HG03159 (cell line): ENCODE results near the gene PTGER2.

ENCODE experiments used
- ATAC-seq: cut with Tn5 transposase; IDR thresholded peaks from one replicate; pipeline ENCODE4 v1.9.1; 2021; ENCODE audit warnings: mild to moderate bottlenecking, moderate library complexity; ENCODE audit not compliant: unreplicated experiment

PTGER2 gene

DNA sequence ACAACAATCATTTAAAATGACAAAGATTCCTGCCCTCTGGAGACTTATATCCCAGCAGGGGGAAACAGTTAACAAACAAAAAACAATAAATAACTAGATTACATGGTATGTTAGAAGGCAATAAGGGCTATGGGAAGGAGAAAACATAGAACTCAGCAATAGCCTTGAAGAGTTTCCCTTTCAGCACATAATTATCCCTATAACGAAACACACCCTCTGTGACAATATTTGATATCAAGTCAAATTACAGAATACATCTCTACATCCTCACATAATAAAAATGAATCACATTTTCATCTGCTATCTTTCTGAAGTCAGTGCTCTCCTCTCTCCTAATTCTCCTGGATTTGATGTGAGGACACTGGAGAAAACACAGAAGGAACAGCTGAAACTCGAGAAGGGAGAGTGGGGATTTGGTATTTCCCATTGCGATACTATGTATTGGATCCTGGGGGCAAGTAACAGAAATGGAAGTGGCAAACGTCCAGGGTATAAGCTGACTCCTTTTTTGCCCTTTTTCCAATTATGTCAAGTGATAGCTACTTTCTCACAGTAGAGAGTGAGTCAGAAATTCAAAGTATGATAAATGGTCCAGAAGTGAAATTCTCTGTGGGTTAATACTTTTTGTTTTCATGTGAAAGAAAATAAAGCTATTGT, 9.7 kb upstream of the PTGER2 start:
- ATAC-seq, result no peak

DNA sequence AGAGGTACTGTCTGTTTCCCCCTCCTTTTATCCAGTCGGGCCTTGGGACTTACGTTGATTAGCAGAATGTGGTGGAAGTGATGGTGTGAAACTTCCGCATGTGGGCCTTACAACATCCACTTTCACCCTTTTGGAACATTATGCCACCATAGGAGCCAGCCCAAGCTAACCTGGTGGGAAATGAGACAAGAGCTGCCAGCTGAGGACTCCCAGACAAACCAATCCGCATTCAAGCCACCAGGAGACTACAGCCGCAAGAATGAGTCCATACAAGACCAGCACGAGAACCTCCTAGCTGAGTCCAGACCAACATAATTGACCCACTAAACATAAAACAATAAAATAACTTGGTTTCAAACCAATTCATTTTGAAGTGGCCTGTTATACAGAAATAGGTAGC, 9.1 kb upstream of the PTGER2 start:
- ATAC-seq, result no peak

DNA sequence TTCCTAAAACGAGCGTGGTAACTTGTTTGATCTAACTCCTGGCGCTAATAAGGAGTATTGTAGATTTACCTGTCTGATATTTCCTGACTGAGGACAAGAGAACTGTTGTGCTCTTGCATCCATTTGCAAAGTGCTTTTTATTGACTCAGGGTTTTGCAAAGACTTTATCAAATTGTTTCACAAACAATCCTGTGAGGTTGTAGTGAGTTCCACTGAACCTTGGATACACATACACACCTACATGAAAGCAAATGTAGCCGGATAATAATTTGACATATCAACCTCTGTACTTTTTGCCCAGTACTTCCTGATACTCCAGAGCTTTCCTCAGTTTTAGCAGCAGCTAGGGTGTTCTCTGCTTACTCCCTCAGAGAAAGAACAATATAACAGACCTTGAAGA, 6.7 kb upstream of the PTGER2 start:
- no peak for ATAC-seq

DNA sequence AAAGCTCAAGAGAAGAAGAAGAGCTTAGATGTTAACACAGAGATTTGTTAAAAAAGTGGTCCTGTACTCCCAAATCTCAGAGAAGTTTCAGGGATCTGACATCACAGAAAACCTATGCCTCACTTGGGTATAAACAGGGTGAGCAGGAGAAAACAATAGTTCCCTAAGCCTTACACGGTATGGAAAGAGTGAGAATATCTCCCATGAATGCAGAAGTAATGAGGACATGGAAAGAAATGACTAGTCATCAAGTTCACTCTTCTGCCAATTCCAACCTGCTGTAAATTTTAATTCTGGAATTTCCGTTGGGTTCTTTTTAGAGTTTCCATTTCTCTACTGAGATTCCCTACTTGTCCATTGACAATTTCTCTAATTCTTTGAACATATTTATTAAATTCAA, 6.2 kb upstream of the PTGER2 start:
- ATAC-seq, result no peak

DNA sequence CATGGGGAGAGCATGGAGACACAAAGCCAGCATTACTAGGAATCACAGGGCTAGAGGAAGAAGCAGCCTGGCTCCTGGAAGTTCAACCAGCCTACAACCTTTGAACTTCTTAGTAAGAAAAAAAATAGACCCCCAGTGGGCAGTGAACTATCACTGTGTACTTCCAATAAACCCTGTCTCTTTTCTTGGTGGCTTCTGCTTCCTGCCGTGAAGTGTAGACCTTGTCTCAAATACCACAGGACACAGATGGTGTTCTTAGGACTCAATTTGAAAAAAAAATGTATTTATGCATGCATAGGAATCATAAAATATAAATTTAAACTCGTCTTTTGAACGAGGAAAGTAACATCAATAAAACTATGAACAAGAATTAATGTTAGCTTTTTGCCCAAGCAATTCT, 3.6 kb upstream of the PTGER2 start:
- ATAC-seq, result no peak

DNA sequence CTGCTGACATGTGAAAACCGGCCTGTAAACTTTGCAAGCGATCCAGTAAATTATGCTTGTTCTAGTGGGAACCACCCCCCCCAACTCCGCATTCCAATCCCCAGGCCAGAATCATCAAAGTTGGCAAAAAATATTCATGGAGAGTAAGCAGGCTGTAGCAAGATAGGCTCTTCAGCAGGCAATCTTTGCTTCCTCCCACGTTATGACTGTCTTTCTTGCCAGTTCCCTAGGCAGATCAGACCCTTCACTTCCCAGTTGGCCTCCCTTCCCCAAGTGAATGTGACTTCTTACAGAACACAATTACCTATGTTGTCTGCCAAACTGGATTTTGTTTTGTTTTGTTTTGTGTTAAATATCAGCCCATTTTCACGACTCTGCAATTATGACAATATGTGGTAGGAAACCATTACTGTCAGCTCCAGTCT, 1.2 kb upstream of the PTGER2 start:
- ATAC-seq, result no peak

DNA sequence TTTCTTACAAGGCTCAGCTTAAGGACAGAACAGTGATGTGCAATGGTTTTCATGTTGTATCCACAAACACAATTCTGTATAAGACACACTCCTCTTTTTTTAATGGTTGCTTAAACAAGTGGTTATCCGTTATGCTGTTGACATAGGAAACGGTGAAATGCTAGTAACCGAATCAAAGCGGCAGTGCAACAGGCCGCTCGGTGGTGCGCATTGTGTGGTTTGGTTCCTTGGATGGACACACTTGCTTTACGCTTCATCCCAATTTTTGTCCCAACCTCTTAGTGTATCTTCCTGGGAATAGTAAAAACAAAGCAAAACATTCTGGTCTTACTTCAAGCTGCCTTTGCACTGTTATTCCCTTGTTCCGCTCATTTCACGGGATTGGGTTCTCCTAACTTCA, 650 bp upstream of the PTGER2 start:
- no peak for ATAC-seq

DNA sequence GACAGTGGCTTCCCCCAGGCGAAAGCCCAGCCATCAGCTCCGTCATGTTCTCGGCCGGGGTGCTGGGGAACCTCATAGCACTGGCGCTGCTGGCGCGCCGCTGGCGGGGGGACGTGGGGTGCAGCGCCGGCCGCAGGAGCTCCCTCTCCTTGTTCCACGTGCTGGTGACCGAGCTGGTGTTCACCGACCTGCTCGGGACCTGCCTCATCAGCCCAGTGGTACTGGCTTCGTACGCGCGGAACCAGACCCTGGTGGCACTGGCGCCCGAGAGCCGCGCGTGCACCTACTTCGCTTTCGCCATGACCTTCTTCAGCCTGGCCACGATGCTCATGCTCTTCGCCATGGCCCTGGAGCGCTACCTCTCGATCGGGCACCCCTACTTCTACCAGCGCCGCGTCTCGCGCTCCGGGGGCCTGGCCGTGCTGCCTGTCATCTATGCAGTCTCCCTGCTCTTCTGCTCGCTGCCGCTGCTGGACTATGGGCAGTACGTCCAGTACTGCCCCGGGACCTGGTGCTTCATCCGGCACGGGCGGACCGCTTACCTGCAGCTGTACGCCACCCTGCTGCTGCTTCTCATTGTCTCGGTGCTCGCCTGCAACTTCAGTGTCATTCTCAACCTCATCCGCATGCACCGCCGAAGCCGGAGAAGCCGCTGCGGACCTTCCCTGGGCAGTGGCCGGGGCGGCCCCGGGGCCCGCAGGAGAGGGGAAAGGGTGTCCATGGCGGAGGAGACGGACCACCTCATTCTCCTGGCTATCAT, 663 bp downstream of the PTGER2 start:
- peak; percentile 20 for ATAC-seq

DNA sequence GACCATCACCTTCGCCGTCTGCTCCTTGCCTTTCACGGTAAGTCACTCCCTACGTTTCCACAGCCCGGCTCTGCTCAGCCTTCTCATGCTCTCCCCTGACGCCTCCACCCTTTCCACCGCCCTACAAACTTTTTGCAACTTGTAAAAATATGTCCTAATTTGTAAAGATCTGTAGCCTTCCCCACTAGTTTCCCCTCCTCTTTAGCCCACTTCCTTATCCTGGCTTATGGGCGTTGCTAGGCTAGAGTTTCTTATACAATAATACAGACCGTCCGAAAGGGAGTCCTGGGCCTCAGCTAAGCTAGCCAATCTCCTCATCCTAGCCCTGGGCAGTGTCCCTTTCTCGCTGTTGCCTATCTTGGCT, 1.2 kb downstream of the PTGER2 start:
- no peak for ATAC-seq

DNA sequence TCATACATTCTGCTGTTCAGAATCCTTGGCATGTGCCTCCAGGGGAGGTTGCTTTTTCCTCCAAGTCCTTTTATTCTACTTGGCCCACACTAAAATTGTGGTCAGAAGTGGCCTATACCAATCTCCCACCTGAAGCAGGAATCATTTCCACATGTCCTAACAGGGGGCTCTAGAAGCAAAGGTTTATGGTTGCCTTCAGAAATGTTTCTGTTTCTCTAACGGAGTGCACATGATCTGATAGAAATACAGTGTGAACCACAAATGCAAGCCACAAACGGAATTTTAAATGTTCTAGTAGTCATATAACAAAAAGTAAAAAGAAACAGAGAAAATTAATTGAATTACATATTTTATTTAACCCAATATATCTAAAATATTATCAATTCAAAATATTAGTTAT, 4.0 kb downstream of the PTGER2 start:
- no peak for ATAC-seq

DNA sequence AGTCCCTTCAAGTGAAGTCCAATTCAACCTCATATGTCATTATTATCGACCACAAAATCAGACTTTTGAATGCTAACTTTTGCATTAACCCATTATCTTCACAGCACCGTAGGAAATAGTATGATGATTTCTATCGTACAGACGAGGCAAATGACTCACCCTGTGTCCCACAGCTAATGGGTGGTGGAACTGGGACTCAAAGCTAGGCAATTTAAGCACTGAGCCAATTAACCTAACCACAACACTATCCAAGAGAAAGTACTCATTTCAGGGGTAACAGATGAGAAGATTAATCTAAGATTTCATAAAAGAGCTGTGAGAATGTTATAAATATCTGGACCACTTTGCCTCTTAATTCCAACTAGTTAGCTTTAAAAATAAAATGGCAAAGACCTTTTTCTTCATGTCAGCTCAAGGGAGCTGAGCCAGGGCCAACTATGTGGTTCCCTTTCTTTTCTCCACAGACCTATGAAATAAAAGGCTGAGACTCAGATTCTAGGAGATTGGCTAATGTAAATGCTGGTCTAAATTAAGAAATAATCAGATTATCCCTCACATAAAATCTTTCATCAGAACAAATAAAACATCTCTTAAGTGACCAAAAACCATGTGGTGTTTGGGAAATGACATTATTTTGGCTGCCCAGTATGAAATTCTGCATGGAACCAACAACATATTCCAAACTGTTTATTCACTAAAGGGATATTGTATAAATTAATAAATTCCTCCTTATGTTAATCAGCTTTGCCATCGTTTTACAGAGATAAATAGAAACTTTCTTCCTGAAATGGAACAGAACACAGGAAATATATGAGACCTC, 4.9 kb downstream of the PTGER2 start:
- no peak for ATAC-seq

DNA sequence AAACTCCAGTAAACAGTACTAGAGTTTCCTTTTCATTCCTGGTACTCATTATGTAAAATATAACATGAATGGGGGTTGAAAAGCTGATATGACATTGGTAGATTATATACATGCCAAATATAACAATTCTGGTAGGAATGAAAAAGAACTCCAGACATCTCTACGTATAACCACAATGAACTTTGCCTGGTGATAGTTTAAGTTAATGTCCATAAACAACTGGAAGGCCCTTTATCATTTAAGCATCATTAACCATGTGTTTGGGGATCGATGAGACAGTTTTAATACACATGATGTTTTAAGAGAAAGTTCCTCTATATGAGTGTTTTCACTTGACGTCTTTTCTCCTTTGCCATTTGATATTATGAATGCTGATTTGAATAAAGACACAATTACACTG, 5.8 kb downstream of the PTGER2 start:
- ATAC-seq, result no peak

DNA sequence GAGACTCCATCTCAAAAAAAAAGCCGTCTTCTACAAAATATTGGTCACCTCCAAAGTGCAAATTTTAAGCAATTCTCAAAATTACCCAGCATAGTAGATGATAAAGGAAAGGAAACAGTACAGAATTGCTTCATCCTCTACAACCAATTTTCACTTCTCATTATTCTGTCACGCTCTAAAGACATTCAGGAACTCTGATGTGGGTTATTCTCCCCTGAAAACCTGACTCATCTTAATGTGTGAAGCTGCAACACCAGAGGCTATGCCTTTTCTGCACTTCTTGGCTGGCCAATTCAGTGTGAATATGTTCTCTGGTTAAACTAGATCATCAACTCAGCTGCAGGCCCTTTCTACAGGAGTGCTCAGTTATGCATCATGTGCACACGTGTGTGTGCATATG, 11.0 kb downstream of the PTGER2 start:
- ATAC-seq, result peak; percentile 96

DNA sequence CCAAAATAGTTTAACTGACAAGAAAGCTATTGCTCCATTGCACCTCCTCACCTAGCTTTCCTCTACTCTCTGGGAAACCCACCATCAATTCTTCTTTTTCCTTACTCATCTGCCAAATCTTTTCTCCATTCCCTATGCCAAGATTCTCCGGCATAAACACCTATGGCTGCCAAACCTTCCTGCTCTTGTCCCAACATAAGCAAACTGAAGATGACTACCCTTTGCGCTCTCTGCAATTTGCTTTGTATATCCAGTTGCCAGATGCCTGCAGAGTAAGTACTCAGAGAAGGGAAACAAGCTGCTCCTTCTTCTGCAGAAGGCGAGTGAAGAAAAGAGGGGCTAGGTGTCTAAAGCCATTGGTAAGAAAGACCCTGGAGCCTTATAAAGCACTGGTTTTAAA, 11.5 kb downstream of the PTGER2 start:
- ATAC-seq, result no peak

DNA sequence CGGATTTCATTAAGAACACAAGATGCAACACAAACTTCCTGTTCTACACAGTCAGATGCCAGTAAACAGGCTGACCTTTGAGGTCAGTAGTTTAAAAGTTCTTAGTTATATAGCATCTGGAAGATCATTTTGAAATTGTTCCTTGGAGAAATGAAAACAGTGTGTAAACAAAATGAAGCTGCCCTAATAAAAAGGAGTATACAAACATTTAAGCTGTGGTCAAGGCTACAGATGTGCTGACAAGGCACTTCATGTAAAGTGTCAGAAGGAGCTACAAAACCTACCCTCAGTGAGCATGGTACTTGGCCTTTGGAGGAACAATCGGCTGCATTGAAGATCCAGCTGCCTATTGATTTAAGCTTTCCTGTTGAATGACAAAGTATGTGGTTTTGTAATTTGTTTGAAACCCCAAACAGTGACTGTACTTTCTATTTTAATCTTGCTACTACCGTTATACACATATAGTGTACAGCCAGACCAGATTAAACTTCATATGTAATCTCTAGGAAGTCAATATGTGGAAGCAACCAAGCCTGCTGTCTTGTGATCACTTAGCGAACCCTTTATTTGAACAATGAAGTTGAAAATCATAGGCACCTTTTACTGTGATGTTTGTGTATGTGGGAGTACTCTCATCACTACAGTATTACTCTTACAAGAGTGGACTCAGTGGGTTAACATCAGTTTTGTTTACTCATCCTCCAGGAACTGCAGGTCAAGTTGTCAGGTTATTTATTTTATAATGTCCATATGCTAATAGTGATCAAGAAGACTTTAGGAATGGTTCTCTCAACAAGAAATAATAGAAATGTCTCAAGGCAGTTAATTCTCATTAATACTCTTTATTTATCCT, 13.5 kb downstream of the PTGER2 start:
- no peak for ATAC-seq

DNA sequence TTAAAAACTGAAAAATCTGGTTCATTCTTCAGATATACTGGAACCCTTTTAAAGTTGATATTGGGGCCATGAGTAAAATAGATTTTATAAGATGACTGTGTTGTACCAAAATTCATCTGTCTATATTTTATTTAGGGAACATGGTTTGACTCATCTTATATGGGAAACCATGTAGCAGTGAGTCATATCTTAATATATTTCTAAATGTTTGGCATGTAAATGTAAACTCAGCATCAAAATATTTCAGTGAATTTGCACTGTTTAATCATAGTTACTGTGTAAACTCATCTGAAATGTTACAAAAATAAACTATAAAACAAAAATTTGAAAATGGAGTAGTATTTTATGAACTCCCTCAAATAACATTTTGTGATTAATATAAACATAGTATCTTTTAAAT, 14.2 kb downstream of the PTGER2 start:
- ATAC-seq, result no peak

DNA sequence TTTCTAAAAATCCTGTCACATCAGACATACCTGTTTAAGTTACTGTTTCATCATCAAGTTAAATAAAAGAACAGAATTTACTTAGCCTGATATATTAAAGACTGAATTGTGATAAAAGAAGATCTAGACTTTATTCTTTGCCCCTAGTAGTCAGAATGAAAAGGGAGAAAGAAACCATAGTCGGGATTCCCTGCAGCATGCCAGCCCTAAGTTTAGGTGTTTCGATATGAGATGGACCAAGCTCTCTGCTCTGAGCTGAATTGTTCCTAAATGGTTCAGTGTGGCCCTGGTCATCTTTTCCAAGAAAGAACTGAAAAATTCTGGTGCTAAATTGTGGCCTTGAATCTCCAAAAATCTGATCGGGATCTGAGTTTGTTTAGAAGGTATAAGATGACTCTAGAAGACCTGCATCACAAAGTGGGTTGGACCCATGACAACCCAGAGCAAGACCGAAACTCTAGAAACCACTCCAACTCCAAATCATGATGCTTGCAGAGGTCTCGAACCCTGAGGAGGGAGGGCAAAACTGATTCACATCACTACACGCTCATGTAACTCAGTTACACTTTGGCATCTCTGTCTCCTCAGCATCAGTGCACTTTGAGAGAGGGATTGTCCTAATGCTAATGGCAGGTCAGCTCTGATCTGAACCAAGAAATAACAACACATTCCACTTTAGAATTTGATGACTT, 15.7 kb downstream of the PTGER2 start:
- ATAC-seq, result no peak

DNA sequence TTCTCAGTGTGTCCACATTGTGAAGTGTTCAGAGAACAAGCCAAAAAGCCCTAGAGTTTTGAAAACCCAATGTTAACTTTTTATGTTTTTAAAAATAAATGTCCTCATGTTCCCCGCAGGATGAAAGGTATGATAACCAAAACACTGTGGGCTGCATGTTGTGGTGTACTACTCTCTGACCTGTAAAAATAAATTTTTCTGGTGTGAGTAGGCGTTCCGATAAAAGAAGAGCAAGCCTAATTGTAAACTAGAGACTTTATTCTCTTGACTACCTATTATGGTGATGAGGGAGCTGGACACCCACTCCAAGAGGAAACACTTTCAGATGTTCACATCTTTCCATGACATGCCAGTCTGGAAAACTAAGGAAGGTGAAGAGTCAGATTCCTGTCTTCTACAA, 18.2 kb downstream of the PTGER2 start:
- no peak for ATAC-seq

DNA sequence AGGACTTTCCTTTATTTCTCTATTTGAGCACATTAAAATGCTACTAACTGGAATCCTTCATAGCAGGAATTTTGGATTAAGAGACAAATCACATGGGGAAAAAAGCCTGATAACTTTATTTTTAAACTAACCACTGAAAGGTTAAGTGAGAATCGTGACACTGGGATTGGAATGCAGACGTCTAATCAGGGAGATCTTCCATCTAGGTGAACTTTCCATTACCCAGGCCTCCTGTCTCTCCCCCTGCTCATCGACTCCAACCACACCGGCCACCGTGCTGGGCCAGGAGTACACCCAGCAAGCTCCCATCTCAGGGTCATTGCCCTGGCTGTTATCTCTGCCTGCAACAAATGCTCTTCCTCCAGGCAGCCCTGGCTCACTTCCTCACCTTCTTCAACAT, 19.0 kb downstream of the PTGER2 start:
- ATAC-seq, result no peak

DNA sequence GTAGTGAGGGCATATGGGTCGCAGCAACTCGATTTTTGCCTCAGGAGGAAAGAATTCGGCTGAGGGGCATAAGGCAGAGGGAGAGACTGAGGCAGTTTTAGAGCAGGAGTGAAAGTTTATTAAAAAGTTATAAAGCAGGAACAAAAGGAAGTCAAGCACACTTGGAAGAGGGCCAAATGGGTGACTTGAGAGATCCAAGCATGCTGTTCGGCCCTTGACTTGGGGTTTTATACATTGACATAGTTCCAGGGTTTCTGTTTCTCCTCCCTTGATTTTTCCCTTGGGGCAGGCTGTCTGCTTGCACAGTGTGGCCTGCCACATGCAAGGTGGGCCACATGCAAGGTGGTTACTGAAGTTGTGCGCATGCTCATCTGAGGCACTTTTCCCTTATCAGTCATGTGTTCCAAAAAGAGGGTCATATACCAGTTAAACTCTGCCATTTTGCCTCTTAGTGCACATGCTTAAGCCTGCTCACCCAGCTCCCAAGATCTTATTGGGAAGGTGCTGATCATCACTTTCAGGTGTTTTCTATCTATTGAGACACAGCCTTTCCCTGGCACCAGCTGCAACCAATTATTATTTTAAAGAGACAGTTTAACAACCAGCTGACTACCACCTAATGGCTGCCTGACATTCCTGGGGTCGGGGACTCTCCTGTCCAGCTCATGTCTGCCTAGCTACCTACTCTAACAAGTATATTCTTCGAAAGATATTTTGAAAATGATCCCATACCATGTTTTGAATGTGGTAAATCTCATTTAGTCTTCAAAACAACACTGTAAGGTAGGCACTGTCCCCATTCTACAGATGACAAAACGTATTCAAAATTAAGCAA, 19.9 kb downstream of the PTGER2 start:
- no peak for ATAC-seq
